Measurements from ENCODE around the gene SLC12A3.

SLC12A3 gene

GRCh38 chr16:56864960-56865359 is at the start of gene SLC12A3:
Gene SLC12A3, plus strand, starts transcription at chr16:56865207. Its CDS starts 29 bp downstream, at chr16:56865236.
- Mint-ChIP-seq H3K4me3 (no peak within 1 kb of the TSS), H3K27me3 (no peaks in the 10 kb centered on the region), H3K36me3 (no peaks in the 10 kb centered on the region), H3K27ac (no peak within 1 kb of the TSS), H3K4me1 (peaks cover 39% of the 10 kb centered on the region), H3K9me3 (no peaks in the 10 kb centered on the region)

- Mint-ChIP-seq H3K4me1 (no peaks in the 10 kb centered on the region), H3K27me3 (no peaks in the 10 kb centered on the region), H3K27ac (no peak overlapping the region), H3K4me3 (no peak overlapping the region), H3K9me3 (no peaks in the 10 kb centered on the region), H3K36me3 (peaks cover 8% of the 10 kb centered on the region)
Measured at GRCh38 chr16:56815721-56816120, 49.3 kb upstream of the SLC12A3 start.

GRCh38 chr16:56817056-56817455 is 48.0 kb upstream of the SLC12A3 start:
- Mint-ChIP-seq H3K36me3 (peaks cover 10% of the 10 kb centered on the region), H3K27me3 (no peaks in the 10 kb centered on the region), H3K4me1 (no peaks in the 10 kb centered on the region), H3K4me3 (no peak overlapping the region), H3K27ac (no peak overlapping the region), H3K9me3 (no peaks in the 10 kb centered on the region)

GRCh38 chr16:56817938-56818337 is 47.1 kb upstream of the SLC12A3 start:
- Mint-ChIP-seq H3K36me3 (peaks cover 12% of the 10 kb centered on the region), H3K27me3 (no peaks in the 10 kb centered on the region), H3K27ac (no peak overlapping the region), H3K4me1 (no peaks in the 10 kb centered on the region), H3K9me3 (no peaks in the 10 kb centered on the region), H3K4me3 (no peak overlapping the region)

- Mint-ChIP-seq H3K4me3 (no peak overlapping the region), H3K36me3 (peaks cover 12% of the 10 kb centered on the region), H3K4me1 (no peaks in the 10 kb centered on the region)
Measured at GRCh38 chr16:56823081-56823733, 41.8 kb upstream of the SLC12A3 start.

GRCh38 chr16:56824331-56824730 is 40.7 kb upstream of the SLC12A3 start:
- H3K36me3 Mint-ChIP-seq, result peaks cover 18% of the 10 kb centered on the region

More at GRCh38 chr16:56823081-56823733, 41.8 kb upstream of the SLC12A3 start:
- H3K9me3 Mint-ChIP-seq, result no peaks in the 10 kb centered on the region
- no peak overlapping the region for H3K27ac Mint-ChIP-seq
- no peaks in the 10 kb centered on the region for H3K27me3 Mint-ChIP-seq

GRCh38 chr16:56824804-56825203 is 40.2 kb upstream of the SLC12A3 start:
- no peak overlapping the region for H3K4me3 Mint-ChIP-seq
- H3K27me3 Mint-ChIP-seq, result no peaks in the 10 kb centered on the region
- no peaks in the 10 kb centered on the region for H3K9me3 Mint-ChIP-seq
- peaks cover 18% of the 10 kb centered on the region for H3K36me3 Mint-ChIP-seq
- no peak overlapping the region for H3K27ac Mint-ChIP-seq
- H3K4me1 Mint-ChIP-seq, result no peaks in the 10 kb centered on the region

More at GRCh38 chr16:56824331-56824730, 40.7 kb upstream of the SLC12A3 start:
- Mint-ChIP-seq H3K27me3 (no peaks in the 10 kb centered on the region), H3K4me3 (no peak overlapping the region), H3K27ac (no peak overlapping the region), H3K9me3 (no peaks in the 10 kb centered on the region), H3K4me1 (no peaks in the 10 kb centered on the region)

- Mint-ChIP-seq H3K27me3 (no peaks in the 10 kb centered on the region), H3K4me1 (no peaks in the 10 kb centered on the region), H3K9me3 (no peaks in the 10 kb centered on the region), H3K27ac (no peak overlapping the region), H3K36me3 (peaks cover 17% of the 10 kb centered on the region), H3K4me3 (no peak overlapping the region)
Measured at GRCh38 chr16:56825826-56826225, 39.2 kb upstream of the SLC12A3 start.

- Mint-ChIP-seq H3K36me3 (peaks cover 23% of the 10 kb centered on the region), H3K4me3 (no peak overlapping the region), H3K4me1 (no peaks in the 10 kb centered on the region), H3K9me3 (no peaks in the 10 kb centered on the region), H3K27ac (peak overlapping the region; percentile 17), H3K27me3 (no peaks in the 10 kb centered on the region)
Measured at GRCh38 chr16:56828647-56829046, 36.4 kb upstream of the SLC12A3 start.

- Mint-ChIP-seq H3K4me3 (no peak overlapping the region), H3K36me3 (peaks cover 26% of the 10 kb centered on the region), H3K27me3 (no peaks in the 10 kb centered on the region), H3K27ac (no peak overlapping the region), H3K9me3 (no peaks in the 10 kb centered on the region), H3K4me1 (no peaks in the 10 kb centered on the region)
Measured at GRCh38 chr16:56830669-56831068, 34.3 kb upstream of the SLC12A3 start.

- Mint-ChIP-seq H3K27me3 (no peaks in the 10 kb centered on the region), H3K4me3 (no peak overlapping the region), H3K4me1 (no peaks in the 10 kb centered on the region), H3K9me3 (no peaks in the 10 kb centered on the region), H3K27ac (no peak overlapping the region), H3K36me3 (peaks cover 29% of the 10 kb centered on the region)
Measured at GRCh38 chr16:56832768-56833167, 32.2 kb upstream of the SLC12A3 start.

GRCh38 chr16:56833243-56833970 is 31.6 kb upstream of the SLC12A3 start:
- Mint-ChIP-seq H3K4me3 (no peak overlapping the region), H3K27ac (no peak overlapping the region), H3K36me3 (peaks cover 33% of the 10 kb centered on the region), H3K27me3 (no peaks in the 10 kb centered on the region), H3K9me3 (no peaks in the 10 kb centered on the region), H3K4me1 (peaks cover 6% of the 10 kb centered on the region)

- H3K9me3 Mint-ChIP-seq, result no peaks in the 10 kb centered on the region
- peaks cover 20% of the 10 kb centered on the region for H3K4me1 Mint-ChIP-seq
- no peak overlapping the region for H3K27ac Mint-ChIP-seq
- H3K27me3 Mint-ChIP-seq, result no peaks in the 10 kb centered on the region
- H3K36me3 Mint-ChIP-seq, result peaks cover 30% of the 10 kb centered on the region
- no peak overlapping the region for H3K4me3 Mint-ChIP-seq
Measured at GRCh38 chr16:56835320-56835719, 29.7 kb upstream of the SLC12A3 start.

- H3K36me3 Mint-ChIP-seq, result peaks cover 29% of the 10 kb centered on the region
Measured at GRCh38 chr16:56836410-56837230, 28.4 kb upstream of the SLC12A3 start.

GRCh38 chr16:56838622-56839337 is 26.2 kb upstream of the SLC12A3 start:
- H3K27me3 Mint-ChIP-seq, result no peaks in the 10 kb centered on the region
- no peaks in the 10 kb centered on the region for H3K9me3 Mint-ChIP-seq
- no peak overlapping the region for H3K27ac Mint-ChIP-seq
- peaks cover 28% of the 10 kb centered on the region for H3K36me3 Mint-ChIP-seq
- no peak overlapping the region for H3K4me3 Mint-ChIP-seq
- H3K4me1 Mint-ChIP-seq, result peaks cover 20% of the 10 kb centered on the region

More at GRCh38 chr16:56836410-56837230, 28.4 kb upstream of the SLC12A3 start:
- H3K4me1 Mint-ChIP-seq, result peaks cover 20% of the 10 kb centered on the region
- H3K4me3 Mint-ChIP-seq, result no peak overlapping the region
- no peaks in the 10 kb centered on the region for H3K27me3 Mint-ChIP-seq
- H3K9me3 Mint-ChIP-seq, result no peaks in the 10 kb centered on the region
- H3K27ac Mint-ChIP-seq, result peak overlapping the region; percentile 30

Data from activated naive CD4-positive, alpha-beta T cell treated with anti-CD3 and anti-CD28 coated beads, Interleukin-2, amount 50 U/mL, for 24 hours (primary cell).